ENCODE results near the gene MITF. TPM values are rescaled to one million over a fixed set of nuclear protein-coding genes. Genes with fewer than 3 reads are reported as not detected.

The MITF gene
- total RNA-seq, 8 experiments from 2014 or later: 0.21 to 21.9 (median 1.1) TPM

- Histone ChIP-seq H3K4me1 (replicated peaks in 1 of 2) (peaks cover 2 to 8% of the 10 kb centered on the region in 2 donors), H3K4me3 (no peak overlapping the region), H3K27ac (no peak overlapping the region)
- in situ Hi-C loops (cut with MboI; ENCODE audit: low pct_unique_long_range_greater_than_20kb in 2 of 9, low sequenced_read_pairs in 9 of 9, unreplicated experiment in 9 of 9): no loop called here
- ATAC-seq (replicated peaks in 6 of 8): peak in 3 of 8 experiments; percentile 41 to 51 (median 46)
- WGBS, 10 experiments: 50 to 100% (median 73%) methylated on average over 1 to 6 of the region's 10 CpGs
Measured at GRCh38 chr3:69865925-69866679, 126.8 kb downstream of the MITF start.

GRCh38 chr3:69866988-69867720 is 127.9 kb downstream of the MITF start:
- WGBS, 10 experiments: 0 to 70% (median 40%) methylated on average over 1 to 2 of the region's 2 CpGs; no CpG with 5 or more reads in 1 of the 10 experiments
- ATAC-seq (replicated peaks in 6 of 8): peak in 2 of 8 experiments; percentile 37 to 63
- Histone ChIP-seq H3K27ac (no peak overlapping the region), H3K4me3 (no peak overlapping the region), H3K4me1 (replicated peaks in 1 of 2) (peaks cover 2 to 8% of the 10 kb centered on the region in 2 donors)
- in situ Hi-C loops (cut with MboI; ENCODE audit: low pct_unique_long_range_greater_than_20kb in 2 of 9, low sequenced_read_pairs in 9 of 9, unreplicated experiment in 9 of 9): no loop called here

GRCh38 chr3:69867941-69868505 is 128.8 kb downstream of the MITF start:
- peaks cover 2 to 8% of the 10 kb centered on the region in 2 donors for H3K4me1 ChIP-seq (replicated peaks in 1 of 2)
- 27 to 100% (median 85%) methylated on average over 1 to 2 of the region's 2 CpGs for WGBS, 10 experiments
- ATAC-seq (replicated peaks in 6 of 8): no peak
- in situ Hi-C loops (cut with MboI; ENCODE audit: low pct_unique_long_range_greater_than_20kb in 2 of 9, low sequenced_read_pairs in 9 of 9, unreplicated experiment in 9 of 9): no loop called here
- no peak overlapping the region for H3K27ac ChIP-seq
- no peak overlapping the region for H3K4me3 ChIP-seq

- ATAC-seq (replicated peaks in 6 of 8): no peak
- Histone ChIP-seq H3K4me3 (no peak overlapping the region), H3K4me1 (replicated peaks in 1 of 2) (peaks cover 2 to 8% of the 10 kb centered on the region in 2 donors), H3K27ac (no peak overlapping the region)
- WGBS, 10 experiments: 83 to 100% (median 95%) methylated on average over 1 to 3 of the region's 3 CpGs; no CpG with 5 or more reads in 2 of the 10 experiments
- in situ Hi-C loops (cut with MboI; ENCODE audit: low pct_unique_long_range_greater_than_20kb in 2 of 9, low sequenced_read_pairs in 9 of 9, unreplicated experiment in 9 of 9): no loop called here
Measured at GRCh38 chr3:69868841-69869420, 129.7 kb downstream of the MITF start.

GRCh38 chr3:69869643-69870042 is 130.4 kb downstream of the MITF start:
- in situ Hi-C loops (cut with MboI; ENCODE audit: low pct_unique_long_range_greater_than_20kb in 2 of 9, low sequenced_read_pairs in 9 of 9, unreplicated experiment in 9 of 9): no loop called here
- no peak overlapping the region for H3K27ac ChIP-seq
- H3K4me3 ChIP-seq: no peak overlapping the region
- H3K4me1 ChIP-seq (replicated peaks in 1 of 2): peaks cover 2 to 8% of the 10 kb centered on the region in 2 donors
- ATAC-seq (replicated peaks in 6 of 8): no peak
- 71 to 100% (median 95%) methylated on average over 1 to 4 of the region's 5 CpGs; no CpG with 5 or more reads in 2 of the 10 experiments for WGBS, 10 experiments

GRCh38 chr3:69871251-69871650 is 132.0 kb downstream of the MITF start:
- ATAC-seq (replicated peaks in 6 of 8): no peak
- Histone ChIP-seq H3K27ac (no peak overlapping the region), H3K4me3 (no peak overlapping the region), H3K4me1 (replicated peaks in 1 of 2) (peaks cover 2 to 8% of the 10 kb centered on the region in 2 donors)
- WGBS, 10 experiments: 44 to 100% (median 71%) methylated on average over 1 to 2 of the region's 2 CpGs; no CpG with 5 or more reads in 3 of the 10 experiments
- in situ Hi-C loops (cut with MboI; ENCODE audit: low pct_unique_long_range_greater_than_20kb in 2 of 9, low sequenced_read_pairs in 9 of 9, unreplicated experiment in 9 of 9): no loop called here

- H3K4me1 ChIP-seq (replicated peaks in 1 of 2): peaks cover 2% of the 10 kb centered on the region in 2 donors
- ATAC-seq (replicated peaks in 6 of 8): no peak
- WGBS, 10 experiments: 14 to 100% (median 71%) methylated on average over 1 to 3 of the region's 3 CpGs; no CpG with 5 or more reads in 1 of the 10 experiments
- no peak overlapping the region for H3K27ac ChIP-seq
- in situ Hi-C loops (cut with MboI; ENCODE audit: low pct_unique_long_range_greater_than_20kb in 2 of 9, low sequenced_read_pairs in 9 of 9, unreplicated experiment in 9 of 9): no loop called here
- no peak overlapping the region for H3K4me3 ChIP-seq
Measured at GRCh38 chr3:69871868-69872267, 132.6 kb downstream of the MITF start.

- no peak for ATAC-seq (replicated peaks in 6 of 8)
- in situ Hi-C loops (cut with MboI; ENCODE audit: low pct_unique_long_range_greater_than_20kb in 2 of 9, low sequenced_read_pairs in 9 of 9, unreplicated experiment in 9 of 9): no loop called here
Measured at GRCh38 chr3:69872783-69873378, 133.6 kb downstream of the MITF start.

GRCh38 chr3:69876073-69876472 is 136.8 kb downstream of the MITF start:
- in situ Hi-C loops (cut with MboI; ENCODE audit: low pct_unique_long_range_greater_than_20kb in 2 of 9, low sequenced_read_pairs in 9 of 9, unreplicated experiment in 9 of 9): no loop called here
- WGBS, 10 experiments: 88 to 100% (median 94%) methylated on average over 2 to 7 of the region's 9 CpGs; no CpG with 5 or more reads in 1 of the 10 experiments
- Histone ChIP-seq H3K4me1 (replicated peaks in 1 of 2) (no peaks in the 10 kb centered on the region), H3K27ac (no peak overlapping the region), H3K4me3 (no peak overlapping the region)
- no peak for ATAC-seq (replicated peaks in 6 of 8)

More at GRCh38 chr3:69872783-69873378, 133.6 kb downstream of the MITF start:
- Histone ChIP-seq H3K4me3 (no peak overlapping the region), H3K27ac (no peak overlapping the region), H3K4me1 (replicated peaks in 1 of 2) (no peaks in the 10 kb centered on the region)
- WGBS, 10 experiments: 71 to 100% (median 90%) methylated on average over 1 to 4 of the region's 4 CpGs; no CpG with 5 or more reads in 1 of the 10 experiments

- 75 to 100% (median 97%) methylated on average over 1 to 3 of the region's 3 CpGs; no CpG with 5 or more reads in 2 of the 10 experiments for WGBS, 10 experiments
- in situ Hi-C loops (cut with MboI; ENCODE audit: low pct_unique_long_range_greater_than_20kb in 2 of 9, low sequenced_read_pairs in 9 of 9, unreplicated experiment in 9 of 9): no loop called here
- Histone ChIP-seq H3K4me3 (no peak overlapping the region), H3K4me1 (replicated peaks in 1 of 2) (no peaks in the 10 kb centered on the region), H3K27ac (no peak overlapping the region)
- no peak for ATAC-seq (replicated peaks in 6 of 8)
Measured at GRCh38 chr3:69878254-69878653, 139.0 kb downstream of the MITF start.

- WGBS, 10 experiments: 63 to 97% (median 93%) methylated on average over 1 to 14 of the region's 14 CpGs; no CpG with 5 or more reads in 1 of the 10 experiments
- H3K27ac ChIP-seq: no peak overlapping the region
- in situ Hi-C loops (cut with MboI; ENCODE audit: low pct_unique_long_range_greater_than_20kb in 2 of 9, low sequenced_read_pairs in 9 of 9, unreplicated experiment in 9 of 9): no loop called here
- ATAC-seq (replicated peaks in 6 of 8): no peak
- no peaks in the 10 kb centered on the region for H3K4me1 ChIP-seq (replicated peaks in 1 of 2)
- H3K4me3 ChIP-seq: no peak overlapping the region
Measured at GRCh38 chr3:69879051-69879450, 139.8 kb downstream of the MITF start.

- 84 to 100% (median 91%) methylated on average over 2 to 4 of the region's 4 CpGs for WGBS, 10 experiments
- in situ Hi-C loops (cut with MboI; ENCODE audit: low pct_unique_long_range_greater_than_20kb in 2 of 9, low sequenced_read_pairs in 9 of 9, unreplicated experiment in 9 of 9): no loop called here
- no peak overlapping the region for H3K27ac ChIP-seq
- H3K4me1 ChIP-seq (replicated peaks in 1 of 2): no peaks in the 10 kb centered on the region
- ATAC-seq (replicated peaks in 6 of 8): no peak
- H3K4me3 ChIP-seq: no peak overlapping the region
Measured at GRCh38 chr3:69880069-69880640, 140.9 kb downstream of the MITF start.
